Retinal pigment epithelial cell (primary cell): ENCODE data around the gene DAO.

Experiments used
- DNase-seq: peaks from one replicate; pipeline ENCODE4 v3.0.0-alpha.2; 2010; ENCODE audit warnings: low read depth
- H3K4me3 ChIP-seq: 2 replicates; pipeline ENCODE4 v1.5.1; 2011; ENCODE audit warnings: mild to moderate bottlenecking, low read length, control low read depth, moderate library complexity
- CTCF ChIP-seq: conservative IDR thresholded peaks from 2 replicates; pipeline ENCODE4 v1.5.1; 2011; ENCODE audit warnings: low read depth, low read length, control low read depth, inconsistent platforms

DAO gene

GRCh38 chr12:108879615-108880254 is at the start of gene DAO:
Gene DAO, plus strand, starts transcription at chr12:108880092. Its CDS starts 4,915 bp downstream, at chr12:108885007.
- no peak within 1 kb of the TSS for H3K4me3 ChIP-seq
- DNase-seq: no peak
- no peak for TF ChIP-seq CTCF

GRCh38 chr12:108831309-108831991 is 48.4 kb upstream of the DAO start:
- no peak for TF ChIP-seq CTCF
- DNase-seq: no peak
- H3K4me3 ChIP-seq: no peak overlapping the region

- no peak for TF ChIP-seq CTCF
- no peak for DNase-seq
- no peak overlapping the region for H3K4me3 ChIP-seq
Measured at GRCh38 chr12:108832208-108832607, 47.7 kb upstream of the DAO start.

- no peak for DNase-seq
- TF ChIP-seq CTCF: no peak
- H3K4me3 ChIP-seq: no peak overlapping the region
Measured at GRCh38 chr12:108832730-108833354, 47.0 kb upstream of the DAO start.

DNA sequence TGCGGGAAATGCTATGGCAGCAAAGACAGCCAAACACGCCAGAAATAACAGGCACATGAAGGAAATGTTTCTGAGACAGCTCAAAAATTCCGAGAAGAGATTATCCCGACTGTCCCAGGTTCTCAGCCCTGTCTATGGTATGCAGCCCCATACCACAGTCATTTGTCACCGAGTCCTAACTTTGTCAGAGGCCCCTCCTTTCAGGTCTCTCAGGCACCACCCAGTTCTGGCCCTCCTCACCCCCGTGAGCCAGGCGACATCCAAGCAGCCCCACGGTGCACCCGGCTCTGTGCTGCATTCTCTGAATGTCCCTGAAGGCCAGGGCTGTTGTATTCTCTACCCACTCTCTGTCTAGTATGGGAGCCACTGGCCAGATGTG is 46.5 kb upstream of the DAO start:
- no peak for TF ChIP-seq CTCF
- peak; percentile 97 for DNase-seq
- H3K4me3 ChIP-seq: no peak overlapping the region

GRCh38 chr12:108833757-108834472 is 46.0 kb upstream of the DAO start:
- H3K4me3 ChIP-seq: no peak overlapping the region
- TF ChIP-seq CTCF: no peak
- DNase-seq: no peak
